BE2C (cell line): ENCODE data around the gene CDC42EP5.

Experiments
- DNase-seq: peaks from one replicate; pipeline ENCODE4 v3.0.0-alpha.2; 2020
- H3K27me3 ChIP-seq: fragments of 250-450 bp; sonication (Bioruptor Pico); 2 replicates; pipeline ENCODE4 v1.5.1; 2020; ENCODE audit warnings: mild to moderate bottlenecking
- H3K36me3 ChIP-seq: fragments of 250-450 bp; sonication (Bioruptor Pico); 2 replicates; pipeline ENCODE4 v1.5.1; 2020; ENCODE audit warnings: mild to moderate bottlenecking
- H3K4me1 ChIP-seq: fragments of 250-450 bp; sonication (Bioruptor Pico); 2 replicates; pipeline ENCODE4 v1.5.1; 2020
- H3K4me3 ChIP-seq: 2 replicates; pipeline ENCODE4 v1.5.1; 2011; ENCODE audit warnings: low read depth, low read length
- H3K9me3 ChIP-seq: fragments of 250-450 bp; sonication (Bioruptor Pico); 2 replicates; pipeline ENCODE4 v1.5.1; 2020
- CTCF ChIP-seq: IDR thresholded peaks from 2 replicates; pipeline ENCODE4 v1.5.1; 2012; ENCODE audit warnings: mild to moderate bottlenecking, low read depth, low read length

CDC42EP5 gene

GRCh38 chr19:54461613-54462012 is 11.5 kb downstream of the CDC42EP5 start:
- peaks cover 46% of the 10 kb centered on the region for H3K36me3 ChIP-seq
- no peak overlapping the region for H3K4me3 ChIP-seq
- DNase-seq, result no peak
- H3K4me1 ChIP-seq, result peaks cover 4% of the 10 kb centered on the region; the same call in 1 of the 2 replicates
- TF ChIP-seq CTCF, result no peak
- H3K9me3 ChIP-seq, result no peaks in the 10 kb centered on the region
- no peaks in the 10 kb centered on the region for H3K27me3 ChIP-seq

- H3K4me1 ChIP-seq, result peaks cover 4% of the 10 kb centered on the region; the same call in 1 of the 2 replicates
- H3K27me3 ChIP-seq, result no peaks in the 10 kb centered on the region
- H3K36me3 ChIP-seq, result peaks cover 50% of the 10 kb centered on the region
- no peak overlapping the region for H3K4me3 ChIP-seq
- no peak for TF ChIP-seq CTCF
- no peak for DNase-seq
- no peaks in the 10 kb centered on the region for H3K9me3 ChIP-seq
These were observed 11.9 kb downstream of the CDC42EP5 start for GRCh38 chr19:54461210-54461609.

- H3K4me1 ChIP-seq, result peaks cover 4% of the 10 kb centered on the region; the same call in 1 of the 2 replicates
- no peak overlapping the region for H3K4me3 ChIP-seq
- H3K36me3 ChIP-seq, result peaks cover 58% of the 10 kb centered on the region
- no peak for DNase-seq
- no peak for TF ChIP-seq CTCF
- no peaks in the 10 kb centered on the region for H3K9me3 ChIP-seq
- H3K27me3 ChIP-seq, result no peaks in the 10 kb centered on the region
These were observed 12.7 kb downstream of the CDC42EP5 start for GRCh38 chr19:54460230-54461005.

DNA sequence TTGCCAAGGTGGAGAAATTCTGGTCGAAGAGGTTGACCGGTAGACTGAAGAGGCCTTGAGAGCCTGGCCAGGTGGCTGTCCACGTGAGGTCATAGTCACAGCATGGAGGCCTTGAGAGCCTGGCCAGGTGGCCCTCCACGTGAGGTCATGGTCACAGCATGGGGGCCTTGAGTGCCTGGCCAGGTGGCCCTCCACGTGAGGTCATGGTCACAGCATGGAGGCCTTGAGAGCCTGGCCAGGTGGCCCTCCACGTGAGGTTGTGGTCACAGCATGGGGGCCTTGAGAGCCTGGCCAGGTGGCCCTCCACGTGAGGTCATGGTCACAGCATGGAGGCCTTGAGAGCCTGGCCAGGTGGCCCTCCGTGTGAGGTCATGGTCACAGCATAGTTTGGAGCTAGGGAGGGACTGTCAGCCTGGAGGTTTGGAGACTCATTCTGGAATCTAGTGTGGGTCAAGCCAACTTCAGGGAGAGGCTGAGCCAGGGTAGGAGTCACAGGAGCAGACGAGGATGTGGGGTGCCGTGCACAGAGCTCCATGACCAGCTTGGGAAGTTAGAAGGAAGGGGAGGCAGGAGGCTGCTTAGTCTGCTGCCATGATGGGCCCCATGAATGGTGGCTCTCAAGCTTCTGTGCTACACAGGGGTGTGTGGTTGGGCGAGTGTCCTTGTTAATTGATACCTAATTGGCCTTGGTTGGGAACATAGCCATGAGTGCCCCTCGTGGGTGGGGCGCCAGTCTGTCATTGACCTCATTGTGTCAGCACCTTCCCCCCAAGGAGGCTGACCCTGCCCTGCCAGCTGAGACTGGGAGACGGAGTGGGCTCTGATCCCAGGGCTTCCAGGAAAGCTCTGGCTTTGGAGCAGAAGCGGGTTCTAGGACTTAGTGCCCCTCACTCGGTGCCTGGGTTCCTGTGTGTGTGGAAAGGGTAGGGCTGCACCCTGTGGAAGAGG is 13.5 kb downstream of the CDC42EP5 start:
- Histone ChIP-seq H3K36me3 (peaks cover 67% of the 10 kb centered on the region), H3K27me3 (no peaks in the 10 kb centered on the region), H3K9me3 (no peaks in the 10 kb centered on the region), H3K4me1 (peaks cover 4% of the 10 kb centered on the region; the same call in 1 of the 2 replicates), H3K4me3 (no peak overlapping the region)
- no peak for TF ChIP-seq CTCF
- no peak for DNase-seq

DNA sequence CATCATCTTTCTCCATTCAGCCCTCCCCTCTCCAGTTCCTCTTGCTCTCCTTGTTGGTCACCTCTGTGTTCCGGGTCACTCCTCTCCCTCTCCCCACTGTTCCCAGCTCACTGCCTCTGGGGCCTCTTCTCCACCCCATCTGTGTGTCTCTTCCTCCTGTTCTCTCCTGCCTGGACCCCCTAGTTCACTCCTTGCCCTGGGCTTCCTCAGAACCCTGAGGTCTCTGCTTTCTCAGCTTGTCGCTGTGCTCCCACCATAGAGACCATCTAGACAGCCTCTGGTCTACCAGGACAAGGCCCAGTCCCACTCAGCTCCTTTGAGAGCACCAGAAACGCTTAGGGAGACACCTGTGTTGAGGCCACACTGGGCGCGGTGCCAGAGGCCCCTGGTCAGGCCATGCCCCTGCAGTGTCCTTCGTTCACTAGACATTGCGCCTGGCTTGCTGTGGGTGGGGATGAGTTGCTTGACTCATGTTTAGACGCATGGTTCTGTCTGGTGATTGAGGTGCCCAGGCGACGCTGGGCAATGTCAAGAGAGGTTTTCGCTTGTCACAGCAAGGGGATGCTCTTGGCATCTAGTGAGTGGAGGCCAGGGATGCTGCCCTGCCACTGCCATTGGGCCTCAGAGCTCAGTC is 14.3 kb downstream of the CDC42EP5 start:
- peaks cover 75% of the 10 kb centered on the region for H3K36me3 ChIP-seq
- DNase-seq, result no peak
- peaks cover 4% of the 10 kb centered on the region; the same call in 1 of the 2 replicates for H3K4me1 ChIP-seq
- no peak for TF ChIP-seq CTCF
- no peak overlapping the region for H3K4me3 ChIP-seq
- no peaks in the 10 kb centered on the region for H3K27me3 ChIP-seq
- H3K9me3 ChIP-seq, result no peaks in the 10 kb centered on the region
